AG09309 (cell line): ENCODE results near the gene MRPS26.

Source experiments
- DNase-seq: peaks from one replicate; pipeline ENCODE4 v3.0.0-alpha.2; 2010; ENCODE audit warnings: low read depth
- H3K4me3 ChIP-seq: 2 replicates; pipeline ENCODE4 v1.5.1; 2011; ENCODE audit warnings: mild to moderate bottlenecking, low read depth, low read length, moderate library complexity; ENCODE audit not compliant: control insufficient read depth
- CTCF ChIP-seq: IDR thresholded peaks from 2 replicates; pipeline ENCODE4 v1.5.1; 2011; ENCODE audit warnings: mild to moderate bottlenecking, low read depth, low read length, inconsistent platforms; ENCODE audit not compliant: insufficient read depth, control insufficient read depth; ENCODE audit errors: missing control alignments

Gene MRPS26

DNA sequence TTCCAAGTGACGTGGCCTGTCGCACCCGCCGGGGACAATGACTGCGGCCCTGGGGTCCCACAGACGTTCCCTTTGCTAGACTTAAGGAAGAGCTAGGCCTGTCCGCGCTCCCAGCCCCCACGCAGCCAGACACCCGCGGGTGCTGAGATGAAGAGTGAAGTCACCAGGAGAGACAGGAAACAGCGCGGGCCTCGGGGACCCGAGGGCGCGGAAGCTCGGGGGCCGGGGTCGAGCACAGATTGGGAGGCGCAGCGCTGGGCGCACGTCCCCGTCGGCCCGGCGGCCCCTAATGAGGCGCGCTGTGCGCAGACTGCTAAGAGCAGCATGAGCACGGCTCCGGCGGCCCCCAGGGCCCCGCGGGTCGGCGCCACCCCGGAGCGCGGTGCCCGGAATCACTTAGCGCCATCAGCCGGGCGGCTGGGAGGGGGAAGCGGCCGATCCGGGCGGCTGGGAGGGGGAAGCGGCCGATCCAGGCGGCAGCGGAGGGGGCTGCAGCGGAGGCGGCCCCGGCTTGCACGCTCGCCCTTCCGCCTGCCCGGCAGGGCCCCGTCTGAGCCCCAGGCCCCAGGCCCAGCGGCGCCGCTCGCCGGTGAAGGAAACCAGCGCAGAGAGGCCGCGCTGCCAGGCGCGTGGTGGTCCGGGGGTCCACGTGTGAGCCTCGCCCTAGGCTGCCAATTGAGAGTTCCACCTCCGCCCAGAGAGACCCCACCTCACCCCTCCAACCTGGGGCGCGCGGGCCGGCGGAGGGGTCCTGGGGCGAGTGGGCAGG, 46.9 kb downstream of the MRPS26 start:
- peak overlapping the region; percentile 5; the same call in 1 of the 2 replicates for H3K4me3 ChIP-seq
- no peak for DNase-seq
- no peak for TF ChIP-seq CTCF

GRCh38 chr20:3093861-3094361, 48.1 kb downstream of the MRPS26 start:
- H3K4me3 ChIP-seq: no peak overlapping the region
- no peak for TF ChIP-seq CTCF
- no peak for DNase-seq

- no peak for TF ChIP-seq CTCF
- no peak overlapping the region for H3K4me3 ChIP-seq
- no peak for DNase-seq
These were observed 49.2 kb downstream of the MRPS26 start for GRCh38 chr20:3094848-3095629.
